Lung microvascular endothelial cell (primary cell): Measurements from ENCODE around the gene PANK4. TPM values are rescaled to one million over a fixed set of nuclear protein-coding genes. Genes with fewer than 3 reads are reported as not detected.

ENCODE experiments used
- DNase-seq, 2 donors: peaks; one replicate each; pipeline versions ENCODE4 v3.0.0 to v3.0.0-alpha.2; 2010; ENCODE audit warnings: low read depth in 2 of 2
- total RNA-seq: library from RNA; depleted of rRNA; stranded (reverse); fragments of >200 nt; gene quantifications from 2 replicates; pipeline ENCODE4 v1.2.1, GENCODE V29; 2014

The PANK4 gene
- total RNA-seq, 1 donor from 2014 or later, result 21.0 TPM

DNA sequence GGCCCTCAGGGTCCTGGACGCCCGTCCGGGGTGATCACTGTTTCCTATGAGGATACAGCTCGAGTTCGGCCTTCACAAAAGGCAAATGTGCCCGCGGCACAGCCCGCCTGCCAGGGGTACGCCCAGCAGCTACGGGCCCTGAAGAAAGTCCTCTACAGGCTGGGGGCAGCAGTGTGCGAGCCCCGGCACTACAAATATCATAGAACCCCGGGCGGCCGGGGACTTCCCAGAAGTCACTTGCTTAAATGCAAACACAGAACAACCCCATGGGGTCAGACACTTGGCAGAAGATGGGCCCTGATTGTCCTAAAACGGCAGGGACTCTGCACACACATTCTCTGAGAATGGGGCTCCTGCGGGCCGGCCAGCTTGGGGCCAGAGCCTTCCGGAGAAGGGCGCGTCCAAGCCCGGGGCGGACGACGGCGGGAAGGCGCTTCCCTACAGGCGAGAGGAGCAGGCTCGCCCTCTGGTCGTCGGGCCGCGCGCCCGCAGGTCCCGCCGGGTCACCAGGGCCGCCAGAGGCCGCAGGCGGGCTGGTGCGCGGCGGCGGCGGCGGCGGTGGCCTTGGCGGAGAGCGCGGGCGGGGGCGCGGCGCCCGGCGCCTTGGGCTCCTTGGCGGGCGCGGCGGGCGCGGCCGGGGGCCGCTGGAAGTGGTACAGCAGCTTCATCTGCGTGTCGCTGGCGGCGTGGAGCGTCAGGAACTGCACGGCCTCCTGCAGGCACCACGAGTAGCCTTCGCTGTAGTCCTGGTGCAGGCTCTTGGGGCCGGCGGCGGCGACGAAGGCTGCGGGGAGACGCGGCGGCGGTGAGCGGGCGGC lies 2.8 kb upstream of the PANK4 start:
- DNase-seq, result no peak

DNA sequence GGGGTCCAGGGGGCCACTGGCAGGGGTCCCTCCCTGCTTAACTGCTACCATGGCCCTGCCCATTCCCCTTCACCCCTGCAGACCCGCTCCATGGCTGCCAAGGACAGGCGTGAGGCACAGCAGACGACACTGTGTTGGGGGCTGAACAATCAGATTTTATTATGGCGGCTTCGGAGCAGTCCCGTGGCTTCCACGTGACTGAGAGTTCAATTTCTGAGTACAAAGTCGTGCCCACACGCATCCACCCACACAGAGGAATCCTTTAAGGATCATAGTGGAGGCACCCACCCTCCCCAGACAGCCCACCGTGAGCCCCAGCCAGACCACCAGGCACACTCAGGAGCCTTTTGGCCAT lies 2.2 kb upstream of the PANK4 start:
- DNase-seq, result no peak

- DNase-seq, result peak in 1 of 2 donors; percentile 32
Observed at GRCh38 chr1:2528016-2528415, 1.6 kb upstream of the PANK4 start.

GRCh38 chr1:2527556-2527860 lies 1.1 kb upstream of the PANK4 start:
- no peak for DNase-seq

DNA sequence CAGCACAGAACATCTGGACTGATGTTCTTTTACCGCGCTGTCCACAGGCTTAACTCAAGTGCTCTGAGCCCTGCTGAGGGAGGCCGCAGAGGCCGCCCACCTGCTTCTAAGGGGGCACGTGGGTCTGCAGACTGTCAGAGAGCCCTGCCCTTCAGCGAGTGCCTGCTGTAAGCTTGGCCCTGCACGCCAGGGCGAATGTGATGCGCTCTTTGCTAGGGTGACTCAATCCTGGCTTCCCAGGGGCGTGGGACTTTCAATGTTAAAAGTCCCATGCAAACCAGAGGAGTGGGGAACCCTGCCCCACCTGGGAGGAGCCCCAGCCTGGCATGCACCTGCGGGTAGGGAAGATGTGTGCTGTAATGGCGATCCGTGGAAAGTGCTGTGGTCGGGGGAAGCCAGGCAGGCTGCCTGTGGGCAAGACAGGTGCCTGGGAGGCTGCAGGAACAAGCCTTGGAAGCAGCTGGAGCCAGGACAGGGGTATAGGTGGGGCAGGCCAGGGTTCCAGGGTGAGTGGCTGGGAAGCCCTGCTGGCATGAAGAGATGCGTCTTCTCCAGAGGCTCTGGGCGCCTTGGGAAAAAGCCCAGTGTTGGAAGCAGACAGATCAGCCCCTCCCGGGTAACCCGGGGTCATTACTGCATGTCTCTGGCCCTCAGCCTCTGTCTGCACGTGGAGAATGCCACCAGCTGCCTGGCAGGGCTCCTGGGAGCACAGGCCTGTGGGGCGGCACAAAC lies 594 bp upstream of the PANK4 start:
- peak in 1 of 2 donors; percentile 30 for DNase-seq

- DNase-seq, result no peak
Observed at GRCh38 chr1:2525572-2525919, 850 bp downstream of the PANK4 start.

DNA sequence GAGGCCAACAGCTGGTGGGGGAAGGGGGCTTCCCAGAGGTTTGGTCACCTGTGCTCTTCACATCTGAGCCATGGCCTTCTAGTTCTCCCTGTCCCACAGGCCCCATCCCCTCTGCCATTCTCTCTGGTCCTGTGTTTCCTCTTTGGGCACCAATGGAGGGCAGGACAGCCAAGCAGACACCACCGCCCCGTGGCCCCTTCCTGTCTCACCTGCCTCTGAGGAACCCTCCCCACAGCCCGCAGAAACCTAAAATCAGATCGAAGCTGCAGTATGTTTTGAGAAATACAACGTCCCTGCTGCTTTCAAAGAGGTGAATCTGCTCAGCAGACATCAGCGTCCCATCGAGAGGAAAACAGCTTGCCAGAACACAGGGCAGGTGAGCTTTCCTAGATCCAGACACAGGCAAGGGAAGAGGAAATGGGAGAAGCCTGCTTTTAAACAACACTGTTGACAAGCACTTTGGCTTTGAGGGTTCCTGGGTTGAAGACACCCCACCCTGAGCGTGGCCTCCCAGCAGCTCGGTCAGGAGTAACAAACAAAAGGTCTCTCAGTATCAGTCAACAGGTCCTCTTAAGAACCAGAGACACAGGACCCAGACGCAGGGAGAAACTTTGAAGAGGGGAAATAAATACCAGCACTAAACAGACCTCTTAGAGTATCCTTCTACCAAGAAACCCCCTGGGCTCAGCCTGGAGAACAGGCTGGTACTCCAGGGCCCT lies 2.3 kb downstream of the PANK4 start:
- no peak for DNase-seq

DNA sequence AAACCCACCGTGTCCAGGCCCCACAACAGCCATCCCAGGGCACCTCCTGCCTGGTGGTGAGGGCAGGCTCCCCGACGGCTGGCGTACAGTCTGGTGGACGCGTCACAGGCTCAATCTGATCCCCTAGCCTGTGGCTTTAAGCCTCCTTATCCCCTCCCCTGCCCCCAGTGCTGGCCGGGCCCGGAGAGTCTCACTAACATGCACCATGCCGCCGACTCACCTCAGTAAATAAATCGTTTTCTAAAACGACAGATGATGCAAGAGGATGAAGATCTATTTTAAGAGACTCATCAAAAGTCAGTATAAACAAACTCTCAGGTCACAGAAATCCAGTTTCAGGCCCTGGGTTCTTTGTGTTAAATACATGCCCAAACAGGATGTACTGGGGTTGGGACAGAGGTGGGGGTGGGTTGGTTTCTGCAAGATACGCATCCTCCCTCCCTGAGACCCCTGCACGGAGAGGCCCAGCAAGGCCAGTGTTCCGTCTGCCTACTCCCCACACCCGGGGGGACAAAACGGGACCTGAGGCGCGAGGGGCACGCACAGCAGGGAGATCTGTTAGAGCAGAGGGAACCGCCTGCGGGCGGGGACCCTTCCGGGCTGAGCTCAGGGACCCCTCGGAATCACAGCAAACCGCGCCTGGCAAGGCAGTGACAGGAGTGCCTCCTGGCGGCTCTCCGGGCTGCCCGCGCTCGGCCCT lies 3.1 kb downstream of the PANK4 start:
- peak in 1 of 2 donors; percentile 39 for DNase-seq

- DNase-seq, result no peak
Observed at GRCh38 chr1:2522230-2522629, 4.2 kb downstream of the PANK4 start.

GRCh38 chr1:2520806-2521205 lies 5.6 kb downstream of the PANK4 start:
- DNase-seq, result no peak

- no peak for DNase-seq
Observed at GRCh38 chr1:2520206-2520605, 6.2 kb downstream of the PANK4 start.

GRCh38 chr1:2519729-2520128 lies 6.7 kb downstream of the PANK4 start:
- DNase-seq, result no peak

DNA sequence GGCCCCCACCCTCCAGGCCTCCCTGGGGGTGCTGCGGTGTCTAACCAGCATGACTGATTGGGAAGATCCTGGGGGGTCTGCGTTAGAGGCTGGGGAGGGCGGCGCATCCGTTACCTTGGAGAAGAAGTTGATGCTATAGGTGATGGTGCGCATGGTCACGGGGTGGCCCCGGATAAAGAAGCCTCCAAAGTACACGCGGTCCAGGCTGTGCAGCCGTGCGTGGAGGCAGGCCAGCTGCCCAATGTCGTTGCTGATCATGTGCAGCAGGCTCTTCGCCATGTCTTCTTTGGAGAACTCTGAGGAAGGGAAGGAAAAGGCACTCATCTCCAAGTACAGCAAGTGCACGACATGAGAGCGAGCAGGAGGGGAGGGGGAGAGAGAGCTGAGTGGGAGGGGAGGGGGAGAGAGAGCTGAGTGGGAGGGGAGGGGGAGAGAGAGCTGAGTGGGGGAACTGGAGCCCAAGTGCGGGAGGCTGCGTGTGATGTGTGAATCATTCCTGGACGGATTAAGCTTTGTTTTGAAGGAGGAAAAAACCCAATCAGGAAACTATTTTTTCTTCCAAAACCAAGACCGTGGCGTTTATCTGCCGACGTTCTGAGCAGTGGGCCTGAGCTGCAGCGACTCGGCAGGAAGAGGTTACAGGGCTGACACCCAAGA lies 7.2 kb downstream of the PANK4 start:
- DNase-seq, result no peak

- no peak for DNase-seq
Observed at GRCh38 chr1:2518528-2518927, 7.9 kb downstream of the PANK4 start.

DNA sequence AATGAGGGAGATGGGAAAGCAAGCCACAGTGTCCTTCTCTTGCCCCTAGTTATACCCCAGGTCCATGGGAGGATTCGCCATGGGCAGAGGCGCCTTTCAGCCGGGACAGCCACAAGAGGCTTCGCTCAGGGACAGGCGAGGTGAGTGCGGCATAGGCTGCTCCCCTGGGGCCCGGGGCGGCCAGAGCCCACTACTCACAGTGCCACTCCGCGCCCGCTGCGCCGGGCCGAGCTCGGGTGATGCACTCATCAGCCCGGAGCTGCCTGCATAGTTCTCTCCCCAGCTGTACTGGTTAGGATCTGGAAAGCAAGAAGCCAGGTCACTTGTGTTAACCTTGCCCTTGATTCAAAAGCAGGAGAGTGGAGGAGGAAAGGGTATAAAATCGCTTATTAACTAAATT lies 8.4 kb downstream of the PANK4 start:
- DNase-seq, result no peak

- no peak for DNase-seq
Observed at GRCh38 chr1:2516946-2517345, 9.4 kb downstream of the PANK4 start.

- DNase-seq, result no peak
Observed at GRCh38 chr1:2516124-2516523, 10.3 kb downstream of the PANK4 start.

DNA sequence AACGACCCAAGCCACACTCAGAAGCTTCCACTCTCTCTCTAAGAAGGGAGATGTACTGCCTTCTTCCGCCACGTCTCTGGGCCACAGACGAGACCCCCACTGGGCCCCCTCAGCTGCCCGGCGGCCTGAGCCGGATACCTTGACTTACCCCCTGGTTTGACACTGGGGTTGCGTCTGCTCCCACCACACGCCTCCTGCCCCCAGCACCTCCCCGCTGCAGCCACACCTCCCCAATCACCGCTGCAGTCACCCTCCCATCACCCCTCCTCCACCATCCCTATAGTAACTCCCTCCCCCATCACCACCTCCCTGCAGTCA lies 10.7 kb downstream of the PANK4 start:
- DNase-seq, result no peak

- no peak for DNase-seq
Observed at GRCh38 chr1:2514863-2515762, 11.3 kb downstream of the PANK4 start.

DNA sequence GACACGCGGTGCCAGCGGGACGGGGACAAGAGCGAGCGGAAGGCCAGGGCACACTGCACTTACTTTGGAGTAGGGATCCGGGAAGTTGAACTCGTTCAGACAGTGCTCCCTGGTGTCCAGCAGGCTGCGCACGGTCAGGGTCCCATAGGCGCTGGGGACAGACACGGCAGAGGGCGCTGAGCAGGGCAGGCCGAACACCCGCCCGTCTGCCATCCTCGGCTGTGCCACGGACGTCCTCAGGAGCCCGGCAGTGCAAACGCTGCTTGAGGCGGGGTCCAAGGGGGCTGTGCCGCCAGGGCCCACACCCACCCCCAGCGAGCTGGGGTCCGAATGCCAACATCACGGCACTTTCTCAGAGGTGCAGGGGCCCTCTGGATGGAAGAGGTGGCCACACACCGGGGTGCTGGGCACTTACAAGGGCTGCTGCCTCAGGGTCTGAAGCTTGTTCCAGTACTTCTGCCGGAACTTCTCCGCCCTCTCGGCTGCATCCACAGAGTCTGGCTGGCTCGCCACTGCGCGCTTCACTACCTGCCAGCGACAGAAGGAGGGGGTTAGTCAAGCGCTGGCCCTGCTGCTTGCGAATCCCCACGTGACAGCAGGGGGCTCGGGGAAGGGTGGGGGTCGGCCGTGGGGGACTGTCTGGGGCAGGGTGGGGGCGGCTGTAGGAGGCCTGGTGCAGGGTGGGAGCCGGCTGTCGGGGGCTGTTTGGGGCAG lies 12.3 kb downstream of the PANK4 start:
- DNase-seq, result no peak
